HG03469 (cell line): ENCODE data around the gene KCNMB2.

ENCODE experiments used
- ATAC-seq: cut with Tn5 transposase; IDR thresholded peaks from one replicate; pipeline ENCODE4 v1.9.1; 2021; ENCODE audit warnings: mild to moderate bottlenecking, moderate library complexity, moderate number of reproducible peaks; ENCODE audit not compliant: unreplicated experiment

KCNMB2 gene

DNA sequence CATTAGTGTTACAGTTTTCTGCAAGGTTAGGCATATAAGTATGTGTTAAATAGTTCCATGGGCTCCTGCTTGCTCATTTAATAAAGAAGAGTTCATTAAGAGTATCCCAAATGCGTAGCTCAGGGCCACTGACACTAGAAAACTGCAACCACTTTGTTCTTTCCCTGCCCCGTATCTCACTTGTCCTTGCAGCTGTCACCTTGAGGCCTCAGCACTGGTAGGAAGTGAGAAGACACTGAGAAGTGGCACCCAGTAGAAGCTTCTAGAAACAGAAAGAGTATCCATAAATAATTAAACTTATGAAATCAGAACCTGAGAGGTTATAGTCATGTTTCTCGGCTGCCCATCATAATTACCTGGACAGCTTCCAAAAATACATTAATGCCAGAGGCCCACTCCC lies 266.0 kb downstream of the KCNMB2 start:
- ATAC-seq: no peak

DNA sequence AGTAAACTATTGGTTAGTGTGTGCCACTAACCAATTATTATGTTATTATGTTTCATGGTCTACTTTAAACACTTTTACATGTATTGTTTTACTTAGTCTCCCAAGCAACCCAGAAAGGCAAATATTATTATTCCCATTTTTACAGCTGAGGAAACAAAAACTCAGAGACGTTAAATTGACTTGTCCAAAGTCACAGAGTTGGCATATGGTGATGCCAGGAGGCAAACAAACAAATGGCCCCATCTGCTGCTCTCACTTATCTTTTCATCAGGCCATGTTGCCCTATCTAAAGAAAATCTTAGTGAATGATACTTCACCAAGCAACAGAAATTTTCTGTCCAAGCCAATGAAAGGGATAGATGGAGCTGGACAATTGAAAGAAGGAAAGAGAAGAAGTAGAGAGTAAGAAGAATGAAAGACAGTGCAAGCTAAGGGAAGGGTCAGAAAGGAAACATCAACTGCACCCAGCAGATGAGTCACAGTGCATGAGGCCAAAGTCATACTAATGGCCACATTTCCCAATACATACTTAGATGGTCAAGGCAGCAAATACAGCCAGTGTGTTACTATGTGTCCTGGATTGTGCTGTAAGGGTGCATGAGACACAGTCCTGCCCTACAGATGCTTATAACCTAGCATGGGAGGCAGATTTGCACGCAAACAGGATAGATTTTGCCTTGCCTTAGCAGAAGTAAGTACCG lies 266.9 kb downstream of the KCNMB2 start:
- ATAC-seq: no peak

DNA sequence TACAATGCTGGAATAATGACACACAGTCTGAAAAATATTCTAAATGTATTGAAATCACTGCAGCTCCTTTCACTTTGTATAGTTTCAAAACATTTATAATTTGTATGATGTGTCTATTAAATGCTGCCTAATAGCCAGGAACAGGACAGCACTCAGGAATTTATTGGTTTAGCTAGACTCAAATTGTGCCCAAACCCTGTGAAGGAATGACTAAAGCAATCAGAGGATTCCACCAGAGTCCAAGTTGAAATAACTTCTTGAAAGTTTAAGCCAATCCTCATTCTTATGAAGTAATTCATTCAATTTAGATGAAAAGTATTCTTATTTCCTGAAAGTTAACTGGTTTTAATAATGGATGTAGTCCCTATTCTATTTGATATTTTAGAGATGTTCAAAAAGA lies 268.4 kb downstream of the KCNMB2 start:
- no peak for ATAC-seq

DNA sequence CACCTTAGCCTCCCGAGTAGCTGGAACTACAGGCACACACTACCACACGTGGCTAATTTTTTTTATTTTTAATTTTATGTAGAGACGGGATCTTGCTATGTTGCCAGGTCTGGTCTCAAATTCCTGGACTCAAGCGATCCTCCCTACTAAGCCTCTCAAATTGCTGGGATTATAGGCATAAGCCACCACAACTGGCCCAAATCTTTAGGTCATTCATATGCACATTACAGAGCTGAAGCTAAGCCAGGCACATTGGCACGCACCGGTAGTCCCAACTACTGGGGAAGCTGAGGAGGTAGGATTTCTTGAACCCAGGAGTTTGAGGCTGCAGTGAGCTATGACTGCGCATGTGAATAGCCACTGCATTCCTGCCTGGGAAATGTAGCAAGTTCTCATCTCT lies 269.5 kb downstream of the KCNMB2 start:
- no peak for ATAC-seq

DNA sequence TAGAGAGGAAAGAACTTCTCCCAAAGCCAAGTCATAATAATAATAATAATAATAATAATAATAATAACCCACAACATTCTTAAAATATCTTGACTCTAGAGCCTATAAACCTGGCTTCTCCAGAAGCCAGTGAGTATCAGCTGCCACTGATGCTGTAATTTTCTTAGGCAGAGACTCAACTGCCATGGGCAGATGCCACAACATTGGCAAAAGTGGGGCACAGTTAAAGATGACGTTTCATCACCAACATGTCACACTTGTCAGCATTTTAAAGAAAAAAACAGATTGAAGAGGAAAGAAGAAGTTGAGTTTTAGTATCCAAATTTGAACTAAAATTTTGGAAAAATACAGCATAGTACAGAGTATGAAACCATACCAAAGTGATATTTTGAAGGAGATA lies 270.4 kb downstream of the KCNMB2 start:
- ATAC-seq: no peak

DNA sequence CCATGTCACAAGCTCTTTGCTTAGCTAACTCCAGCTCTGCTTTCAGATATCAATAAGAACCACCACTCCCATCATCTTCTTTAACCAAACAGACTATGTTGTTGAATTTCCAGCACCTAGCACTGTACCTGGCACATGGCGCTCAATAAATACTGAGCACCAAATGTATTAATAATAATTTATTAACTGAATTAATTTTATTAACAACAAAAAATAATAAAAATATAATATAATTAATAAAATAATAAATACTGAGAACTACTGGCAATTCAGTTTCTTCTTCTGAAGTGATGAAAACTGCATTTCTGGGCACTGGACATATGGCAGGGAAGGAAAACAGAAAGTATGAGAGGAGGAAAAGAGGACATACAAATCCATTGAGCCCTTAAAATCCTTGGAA lies 271.5 kb downstream of the KCNMB2 start:
- no peak for ATAC-seq

DNA sequence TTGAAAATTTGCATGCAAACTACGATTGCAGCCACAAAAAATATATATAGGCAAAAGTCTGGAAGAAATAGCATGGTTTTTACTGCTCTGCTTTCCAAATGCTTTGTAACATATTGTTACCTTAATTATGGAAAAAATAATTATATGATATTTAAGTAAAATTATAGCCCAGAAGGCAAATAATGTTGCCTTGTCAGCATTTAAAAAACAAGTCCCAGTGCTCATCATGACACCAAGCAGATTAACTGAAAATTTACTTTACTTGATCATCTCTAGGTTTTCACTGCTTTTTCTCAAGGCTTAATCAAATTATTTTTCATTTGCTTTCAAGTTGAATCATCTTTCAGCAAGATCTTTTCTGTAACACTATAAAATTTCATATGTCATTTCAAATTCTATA lies 272.5 kb downstream of the KCNMB2 start:
- ATAC-seq: no peak

DNA sequence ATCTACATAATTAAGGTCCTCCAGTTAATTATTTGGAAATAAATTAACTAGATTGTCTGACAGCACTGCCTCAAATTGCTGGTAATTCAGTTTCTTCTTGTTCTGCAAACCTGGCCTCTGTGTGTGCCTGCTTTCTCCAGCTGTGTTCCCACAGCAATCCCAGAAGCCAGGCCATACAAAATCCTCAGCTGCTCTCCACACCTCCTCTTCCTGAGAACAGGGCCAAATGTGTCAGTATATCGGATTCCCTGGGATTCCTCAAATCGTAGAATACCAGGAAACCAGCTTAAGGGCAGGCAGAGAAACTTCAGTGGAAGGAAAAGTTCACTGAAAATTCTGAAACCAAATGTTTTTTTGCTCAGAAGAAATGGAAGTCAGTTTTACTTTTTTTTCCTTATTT lies 273.9 kb downstream of the KCNMB2 start:
- ATAC-seq: no peak

DNA sequence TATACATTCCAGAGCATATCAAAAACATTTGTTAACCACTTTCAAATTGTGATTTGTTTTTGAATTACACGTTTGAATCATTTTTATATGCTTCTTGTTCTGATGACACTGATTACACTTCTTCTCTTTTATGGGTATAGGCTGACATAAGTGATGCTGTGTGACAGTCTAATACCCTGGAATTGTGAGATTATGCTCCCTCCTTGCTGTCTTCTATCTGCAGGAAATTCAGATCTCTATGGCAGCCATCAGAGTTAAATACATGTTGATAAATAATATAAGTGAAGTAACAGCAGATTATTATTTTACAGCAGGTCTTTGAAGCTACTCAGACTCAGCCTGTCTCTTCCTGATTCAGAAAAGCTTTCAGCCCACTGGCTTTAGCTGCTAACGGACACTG lies 286.5 kb downstream of the KCNMB2 start:
- no peak for ATAC-seq

DNA sequence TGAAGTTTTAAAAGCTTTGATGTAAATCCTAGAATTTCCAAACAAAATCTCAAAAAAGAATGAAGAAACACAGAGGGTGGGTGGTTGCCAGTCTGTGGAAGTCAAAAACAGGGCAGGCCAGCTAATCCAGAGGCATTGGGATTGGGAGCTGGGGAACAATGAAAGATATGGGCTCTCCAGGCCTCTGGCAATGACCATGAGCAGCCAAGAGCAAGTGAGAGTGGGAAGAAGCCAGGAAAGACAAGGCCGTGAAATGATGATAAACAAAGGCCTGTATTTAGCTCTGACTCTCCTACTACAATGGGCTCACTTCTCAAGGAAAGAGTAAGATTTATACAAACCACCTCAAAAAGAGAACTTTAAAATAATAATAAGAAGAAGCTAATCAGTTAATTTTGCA lies 286.9 kb downstream of the KCNMB2 start:
- no peak for ATAC-seq

DNA sequence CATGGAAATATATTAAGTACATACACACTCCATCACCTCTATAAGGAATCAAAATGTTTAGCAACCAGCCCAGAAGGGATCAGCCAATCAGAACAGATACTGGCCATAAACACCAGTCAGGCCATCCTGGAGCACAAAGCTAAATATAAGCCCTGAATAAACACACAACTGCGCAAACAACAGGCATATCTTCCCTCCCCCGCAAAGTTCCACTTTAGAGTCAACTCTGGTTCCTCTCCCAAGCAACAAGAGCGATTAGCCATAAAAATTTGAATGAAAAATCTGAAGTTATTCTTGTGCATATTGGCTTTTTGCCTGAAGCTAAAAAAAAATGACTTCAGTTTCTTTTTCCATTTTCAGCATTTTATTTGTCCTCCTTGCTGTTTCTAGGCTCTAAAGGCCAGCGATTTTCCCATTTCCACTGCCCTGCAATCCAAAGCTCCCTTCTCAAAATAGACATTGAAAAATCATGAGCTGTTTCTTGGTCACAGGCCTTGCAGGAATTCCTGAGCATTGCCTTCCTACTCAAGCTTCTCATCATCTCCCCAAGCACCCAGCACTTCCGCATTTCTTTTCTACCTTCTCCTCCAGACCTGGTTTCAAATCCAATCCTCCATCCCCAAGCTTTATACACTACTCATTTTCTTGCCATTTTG lies 287.5 kb downstream of the KCNMB2 start:
- no peak for ATAC-seq

DNA sequence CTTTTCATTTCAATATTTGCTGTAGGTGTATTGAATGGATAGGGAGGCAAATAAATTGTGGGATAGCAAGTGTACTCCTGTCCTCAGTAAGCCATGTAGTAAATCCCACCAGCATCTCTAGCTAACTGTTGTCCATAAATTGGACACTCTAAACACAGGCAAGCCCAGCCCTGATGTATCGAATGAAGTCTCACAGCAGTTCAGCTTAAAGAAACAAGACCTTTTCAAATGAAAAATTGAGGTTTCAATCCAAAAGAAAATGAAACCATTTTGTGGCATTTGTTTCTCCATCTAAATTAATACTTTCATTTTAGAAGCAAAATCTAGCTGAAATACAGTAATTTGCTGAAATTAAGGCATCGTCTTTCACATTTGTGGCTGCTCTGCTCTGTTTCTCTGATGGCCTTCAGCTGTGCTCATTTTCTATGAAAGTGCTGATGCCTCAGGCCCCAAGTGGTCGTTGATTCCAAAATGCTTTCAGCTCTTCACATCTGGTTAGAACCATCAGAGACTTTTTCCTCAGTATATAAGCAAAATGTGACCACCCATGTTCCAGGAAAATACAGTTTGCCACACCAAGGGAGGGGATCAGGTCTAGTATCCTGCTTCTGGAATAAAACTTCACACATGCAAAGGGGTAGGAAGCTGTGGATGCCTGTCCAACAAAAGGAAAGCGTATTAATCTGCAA lies 290.3 kb downstream of the KCNMB2 start:
- no peak for ATAC-seq

DNA sequence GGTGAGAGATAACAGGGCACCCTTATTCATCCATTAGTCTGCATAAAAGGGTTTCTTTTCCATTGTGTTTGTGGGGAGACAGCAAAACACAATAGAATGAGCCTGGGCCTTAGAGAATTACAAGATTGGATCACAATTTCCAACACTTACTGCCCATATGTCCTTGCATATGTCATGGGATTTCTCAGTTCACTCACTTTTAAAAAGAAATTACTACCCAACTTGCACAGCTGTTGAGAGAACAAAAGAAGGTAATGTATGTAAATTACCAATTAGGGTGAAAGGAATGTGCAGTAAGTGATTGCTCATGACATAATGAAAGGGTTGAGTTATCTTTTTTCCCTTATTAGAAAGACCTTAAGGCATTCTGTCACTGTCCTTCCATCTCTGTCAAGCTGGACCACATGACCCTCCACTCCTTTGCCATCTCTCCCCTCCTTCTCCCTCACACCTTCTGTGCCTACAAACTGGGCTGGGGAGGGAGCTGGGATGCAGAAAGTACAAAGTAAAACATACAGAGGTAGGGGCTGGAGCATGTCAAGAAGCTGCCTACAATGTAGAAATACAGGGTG lies 291.1 kb downstream of the KCNMB2 start:
- ATAC-seq: no peak

DNA sequence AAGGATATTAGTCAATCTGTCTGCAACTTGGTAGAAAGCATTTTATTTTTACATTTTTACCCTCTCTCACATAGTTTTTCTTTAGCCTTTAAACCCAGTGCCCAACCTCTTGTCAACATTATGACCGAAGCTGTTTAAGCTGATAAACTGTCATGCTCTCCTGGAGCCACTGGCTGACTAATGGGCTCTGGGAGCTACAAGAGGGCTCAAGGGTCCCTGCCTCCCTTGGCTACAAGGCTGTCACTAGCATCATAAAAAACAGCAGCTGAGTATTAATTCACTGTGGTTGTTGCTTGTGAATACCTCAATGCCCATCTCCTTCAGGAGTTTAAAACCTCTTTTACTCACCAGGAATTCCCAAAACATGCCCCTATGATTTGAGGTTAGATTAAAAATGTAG lies 297.5 kb downstream of the KCNMB2 start:
- ATAC-seq: no peak

DNA sequence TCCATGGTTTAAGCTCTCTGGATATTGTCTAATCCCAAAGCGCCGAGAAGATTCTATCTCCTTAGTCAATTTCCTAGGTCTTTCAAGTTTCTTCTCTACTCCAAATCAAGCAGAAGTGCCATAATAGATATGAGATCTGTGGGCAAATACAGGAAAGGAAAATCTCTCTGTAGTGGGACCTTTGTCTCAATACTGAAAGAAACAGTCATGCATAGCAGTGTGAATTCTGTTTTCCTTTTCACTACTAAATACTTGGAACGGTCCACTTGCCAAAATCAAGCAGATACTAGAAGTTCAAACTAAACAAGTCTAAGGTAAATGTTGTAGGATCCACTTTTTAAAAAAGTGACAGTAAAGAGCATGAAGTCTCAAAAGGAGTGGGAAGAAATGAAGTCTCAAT lies 298.8 kb downstream of the KCNMB2 start:
- ATAC-seq: no peak

DNA sequence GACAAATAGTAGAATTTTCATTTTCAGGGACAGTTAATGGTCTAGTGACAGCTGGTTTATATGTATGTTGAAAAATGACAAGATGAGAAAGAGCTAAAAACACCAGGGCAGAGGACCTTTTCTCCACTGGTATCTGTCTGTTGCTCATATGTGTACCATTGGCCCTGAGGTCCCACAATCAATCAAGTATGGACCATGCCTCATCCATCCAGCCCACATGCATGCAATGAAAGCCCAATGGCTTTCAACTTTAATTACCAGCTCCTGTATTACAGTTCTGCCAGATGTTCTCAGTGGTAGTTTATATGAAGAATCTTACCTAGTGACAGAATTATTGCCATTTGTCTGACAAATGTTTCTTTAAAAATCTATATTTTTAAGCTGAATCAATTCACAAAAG lies 301.3 kb downstream of the KCNMB2 start:
- no peak for ATAC-seq

DNA sequence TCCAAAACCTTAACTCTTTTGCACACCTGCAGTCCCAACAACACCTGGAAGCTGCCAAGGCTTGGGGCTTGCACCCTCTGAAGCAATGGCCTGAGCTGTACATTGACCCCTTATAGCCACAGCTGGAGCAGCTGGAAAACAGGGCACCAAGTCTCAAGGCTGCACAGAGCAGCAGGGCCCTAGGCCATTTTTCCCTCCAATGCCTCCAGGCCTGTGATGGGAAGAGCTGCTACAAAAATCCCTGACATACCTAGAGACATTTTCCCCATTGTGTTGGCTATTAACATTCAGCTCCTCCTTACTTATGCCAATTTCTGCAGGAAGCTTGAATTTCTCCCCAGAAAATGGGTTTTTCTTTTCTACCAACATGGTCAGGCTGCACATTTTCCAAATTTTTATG lies 304.4 kb downstream of the KCNMB2 start:
- no peak for ATAC-seq

DNA sequence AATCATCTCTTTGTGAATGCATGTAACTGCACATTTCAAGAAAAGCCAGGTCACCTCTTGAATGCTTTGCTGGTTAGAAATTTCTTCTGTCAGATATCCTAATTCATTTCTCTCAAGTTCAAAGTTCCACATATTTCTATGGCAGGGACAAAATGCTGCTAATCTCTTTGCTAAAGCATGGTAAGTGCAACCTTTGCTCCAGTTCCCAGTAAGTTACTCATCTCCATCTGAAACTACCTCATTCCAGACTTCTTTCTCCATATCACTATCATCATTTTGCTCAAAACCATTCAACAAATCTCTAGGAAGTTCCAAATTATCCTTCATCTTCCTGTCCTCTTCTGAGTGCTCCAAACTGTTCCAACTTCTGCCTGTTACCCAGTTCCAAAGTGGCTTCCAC lies 304.8 kb downstream of the KCNMB2 start:
- ATAC-seq: no peak

DNA sequence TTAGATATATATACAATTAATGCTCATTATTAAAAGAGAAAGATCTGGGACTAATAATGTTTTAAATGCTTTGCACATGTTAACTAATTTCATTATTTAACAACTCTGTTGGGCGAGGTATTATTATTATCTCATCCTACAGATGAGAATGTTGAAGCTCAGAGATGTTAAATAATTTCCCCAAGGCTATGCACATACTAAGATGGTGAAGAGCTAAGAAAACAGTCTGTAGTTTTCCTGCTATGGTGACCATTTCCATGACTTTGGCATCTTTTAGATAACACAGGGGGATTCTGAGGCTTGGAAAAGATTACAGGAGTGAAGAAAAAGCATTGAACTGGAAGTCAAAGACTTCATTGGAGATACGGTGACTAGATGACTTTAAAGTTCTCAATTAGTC lies 308.7 kb downstream of the KCNMB2 start:
- ATAC-seq: no peak

DNA sequence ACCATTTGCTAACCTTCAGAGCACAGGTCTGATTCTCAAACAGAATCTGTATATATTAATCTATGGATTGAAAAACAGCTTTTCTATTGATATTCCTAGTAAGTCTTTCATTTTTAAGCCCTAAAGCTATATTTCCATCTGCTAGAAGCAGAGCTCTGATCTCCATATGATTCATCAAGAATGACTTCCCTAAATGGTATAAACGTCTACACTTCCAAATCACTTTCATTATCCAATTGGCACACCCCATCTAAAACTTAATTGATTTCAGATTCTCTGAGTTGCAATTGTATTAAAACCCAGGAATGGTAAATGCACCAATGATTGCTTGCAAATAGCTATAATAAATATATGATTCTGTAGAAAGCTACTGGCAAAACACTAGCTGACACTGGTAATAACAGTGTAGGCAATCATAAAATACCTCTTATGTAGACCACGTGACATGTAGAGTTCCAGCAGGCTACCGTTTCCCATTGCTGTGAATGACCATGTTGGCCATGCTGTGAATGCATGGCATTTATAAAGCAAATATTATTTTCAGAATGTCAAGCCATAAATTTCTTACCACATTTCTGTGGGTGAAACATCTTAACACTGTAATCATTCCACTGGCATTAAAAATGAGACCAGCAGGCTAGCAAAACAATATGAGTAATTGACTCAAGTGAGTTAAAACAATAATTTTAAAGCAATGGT lies 309.3 kb downstream of the KCNMB2 start:
- no peak for ATAC-seq

DNA sequence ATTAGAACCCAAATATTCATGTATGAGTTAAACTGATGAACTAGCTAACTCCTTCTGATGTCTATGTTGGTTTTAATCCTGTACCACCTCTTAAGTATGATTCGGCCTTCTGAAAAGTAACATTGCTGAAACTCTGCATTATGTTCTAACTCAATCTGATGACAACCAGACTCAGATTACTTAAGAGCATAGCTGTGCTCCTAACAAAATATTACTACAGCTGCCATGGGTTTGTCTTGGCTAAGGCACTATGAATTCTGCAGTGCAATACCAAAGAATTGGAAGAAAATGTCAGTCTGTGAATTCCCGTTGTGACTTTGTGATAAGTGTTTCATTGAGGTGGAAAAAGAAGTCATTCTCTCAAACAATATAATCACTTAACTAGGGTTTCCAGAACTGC lies 311.0 kb downstream of the KCNMB2 start:
- no peak for ATAC-seq
